SU-DHL-6 (cell line): ENCODE measurements around the gene CENPS.

ENCODE experiments used
- H2AFZ ChIP-seq: fragments of 200-600 bp; sonication (generic); 2 replicates; pipeline ENCODE4 v1.6.1; 2014; ENCODE audit warnings: low read depth, mild to moderate bottlenecking, moderate library complexity, mixed read lengths, antibody characterized with exemption, low read length; ENCODE audit not compliant: severe bottlenecking
- H3F3A ChIP-seq: fragments of 200-600 bp; shearing (Covaris generic); 2 replicates; pipeline ENCODE4 v1.6.0; 2016; ENCODE audit warnings: antibody characterized with exemption, mild to moderate bottlenecking; ENCODE audit not compliant: insufficient read depth
- H3K27ac ChIP-seq: fragments of 200-600 bp; sonication (generic); 2 replicates; pipeline ENCODE4 v1.5.1; 2016; ENCODE audit warnings: low read depth, mild to moderate bottlenecking, low read length, moderate library complexity, mixed read lengths
- H3K27me3 ChIP-seq: fragments of 200-600 bp; sonication (generic), shearing (Covaris generic); 2 replicates; pipeline ENCODE4 v1.6.0; 2014; ENCODE audit warnings: mild to moderate bottlenecking, low read length
- H3K36me3 ChIP-seq: fragments of 200-600 bp; sonication (generic); 2 replicates; pipeline ENCODE4 v1.6.1; 2014; ENCODE audit warnings: mild to moderate bottlenecking, low read length, mixed read lengths
- H3K4me2 ChIP-seq: fragments of 300-600, 200-600 bp; shearing (Covaris generic), sonication (generic); 2 replicates; pipeline ENCODE4 v1.6.0; 2014; ENCODE audit warnings: low read length, low read depth, mild to moderate bottlenecking; ENCODE audit not compliant: poor library complexity, severe bottlenecking
- H3K4me3 ChIP-seq: fragments of 200-600 bp; sonication (generic); 2 replicates; pipeline ENCODE4 v1.5.1; 2014; ENCODE audit warnings: antibody characterized with exemption, low read length, mild to moderate bottlenecking, mixed read lengths; ENCODE audit not compliant: insufficient read depth, poor library complexity, severe bottlenecking
- H3K79me2 ChIP-seq: fragments of 200-600 bp; sonication (generic); 2 replicates; pipeline ENCODE4 v1.6.1; 2014; ENCODE audit warnings: mild to moderate bottlenecking, low read length, moderate library complexity; ENCODE audit not compliant: insufficient read depth
- H3K9ac ChIP-seq: fragments of 200-600 bp; sonication (generic); 2 replicates; pipeline ENCODE4 v1.7.0; 2014; ENCODE audit warnings: mild to moderate bottlenecking, low read length
- H3K9me2 ChIP-seq: fragments of 200-600 bp; sonication (generic); replicated peaks from 2 replicates; pipeline ENCODE4 v1.6.1; 2014; ENCODE audit warnings: low read length; ENCODE audit not compliant: insufficient read depth
- H3K9me3 ChIP-seq: fragments of 200-600 bp; sonication (generic); 2 replicates; pipeline ENCODE4 v1.6.1; 2014; ENCODE audit warnings: low read length, mixed read lengths; ENCODE audit not compliant: insufficient read depth
- H4K20me1 ChIP-seq: fragments of 200-600 bp; sonication (generic); 2 replicates; pipeline ENCODE4 v1.6.1; 2014; ENCODE audit warnings: low read depth, mild to moderate bottlenecking, antibody characterized with exemption, low read length, moderate library complexity, mixed read lengths
- CTCF ChIP-seq: fragments of 200-600 bp; sonication (generic); IDR thresholded peaks from one replicate; pipeline ENCODE4 v1.5.1; 2017; ENCODE audit warnings: antibody characterized with exemption, mild to moderate bottlenecking, low read length, moderate library complexity; ENCODE audit not compliant: insufficient read depth, poor library complexity, severe bottlenecking
- EZH2phosphoT487 ChIP-seq: fragments of 200-600 bp; sonication (generic), shearing (Covaris generic); conservative IDR thresholded peaks from 2 replicates; pipeline ENCODE4 v1.6.1; 2018; ENCODE audit warnings: mild to moderate bottlenecking, antibody characterized with exemption, low read length, moderate library complexity, mixed read lengths

Gene CENPS

GRCh38 chr1:10430216-10431069, at the start of gene CENPS:
CENPS (plus strand) TSS chr1:10430433; CDS start chr1:10430518, 85 bp downstream.
- H3K27me3 ChIP-seq: no peaks in the 10 kb centered on the region
- no peaks in the 10 kb centered on the region for H3F3A ChIP-seq
- peak within 1 kb of the TSS; percentile 88 for H3K9ac ChIP-seq
- peak within 1 kb of the TSS; percentile 90 for H3K4me3 ChIP-seq
- peak within 1 kb of the TSS; percentile 95 for H3K4me2 ChIP-seq
- no peaks in the 10 kb centered on the region for H3K9me3 ChIP-seq
- H2AFZ ChIP-seq: peak within 1 kb of the TSS; percentile 96
- no peaks in the 10 kb centered on the region for H3K9me2 ChIP-seq
- H3K79me2 ChIP-seq: no peaks in the 10 kb centered on the region
- TF ChIP-seq EZH2phosphoT487 (no peak), CTCF (peak; percentile 74)
- no peaks in the 10 kb centered on the region for H4K20me1 ChIP-seq
- peak within 1 kb of the TSS; percentile 83 for H3K27ac ChIP-seq
- no peaks in the 10 kb centered on the region for H3K36me3 ChIP-seq

GRCh38 chr1:10380594-10381275, 49.5 kb upstream of the CENPS start:
- H4K20me1 ChIP-seq: no peaks in the 10 kb centered on the region
- no peak overlapping the region for H3K4me2 ChIP-seq
- H3K4me3 ChIP-seq: no peak overlapping the region
- no peaks in the 10 kb centered on the region for H3K79me2 ChIP-seq
- H3K36me3 ChIP-seq: no peaks in the 10 kb centered on the region
- no peaks in the 10 kb centered on the region for H3K9me3 ChIP-seq
- no peak overlapping the region for H3K9ac ChIP-seq
- H3F3A ChIP-seq: no peaks in the 10 kb centered on the region
- H2AFZ ChIP-seq: no peak overlapping the region
- H3K27me3 ChIP-seq: no peaks in the 10 kb centered on the region
- no peak for TF ChIP-seq CTCF
- TF ChIP-seq EZH2phosphoT487: no peak
- H3K27ac ChIP-seq: no peak overlapping the region
- no peaks in the 10 kb centered on the region for H3K9me2 ChIP-seq

GRCh38 chr1:10383630-10384029, 46.6 kb upstream of the CENPS start:
- Histone ChIP-seq H3K4me3 (no peak overlapping the region), H2AFZ (no peak overlapping the region), H3K9me2 (no peaks in the 10 kb centered on the region), H3K9me3 (no peaks in the 10 kb centered on the region), H3K27me3 (no peaks in the 10 kb centered on the region), H3K79me2 (no peaks in the 10 kb centered on the region), H3K36me3 (no peaks in the 10 kb centered on the region), H4K20me1 (no peaks in the 10 kb centered on the region), H3K4me2 (no peak overlapping the region), H3K9ac (no peak overlapping the region), H3F3A (no peaks in the 10 kb centered on the region), H3K27ac (no peak overlapping the region)
- TF ChIP-seq CTCF: no peak
- no peak for TF ChIP-seq EZH2phosphoT487
